Inflammatory macrophage (primary cell): ENCODE results near the gene PSAP.
"Not testable (repeated sequence)": the region's sequence is repeated elsewhere in the genome, so short reads cannot be mapped to it uniquely, and the experiment has no call there.

Experiments
- DNase-seq, 2 donors: peaks; one replicate each; pipeline ENCODE4 v3.0.0-alpha.2; 2020 to 2022
- total RNA-seq, 18 experiments: gene quantifications; one replicate each; lab custom pipeline; 2026; ENCODE audit warnings: mixed read lengths in 6 of 18, inconsistent platforms in 2 of 18; lab: John Stamatoyannopoulos, UW

PSAP gene
- total RNA-seq = 6,111 to 11,977 (median 8,309) reads per million in 18 experiments

DNA sequence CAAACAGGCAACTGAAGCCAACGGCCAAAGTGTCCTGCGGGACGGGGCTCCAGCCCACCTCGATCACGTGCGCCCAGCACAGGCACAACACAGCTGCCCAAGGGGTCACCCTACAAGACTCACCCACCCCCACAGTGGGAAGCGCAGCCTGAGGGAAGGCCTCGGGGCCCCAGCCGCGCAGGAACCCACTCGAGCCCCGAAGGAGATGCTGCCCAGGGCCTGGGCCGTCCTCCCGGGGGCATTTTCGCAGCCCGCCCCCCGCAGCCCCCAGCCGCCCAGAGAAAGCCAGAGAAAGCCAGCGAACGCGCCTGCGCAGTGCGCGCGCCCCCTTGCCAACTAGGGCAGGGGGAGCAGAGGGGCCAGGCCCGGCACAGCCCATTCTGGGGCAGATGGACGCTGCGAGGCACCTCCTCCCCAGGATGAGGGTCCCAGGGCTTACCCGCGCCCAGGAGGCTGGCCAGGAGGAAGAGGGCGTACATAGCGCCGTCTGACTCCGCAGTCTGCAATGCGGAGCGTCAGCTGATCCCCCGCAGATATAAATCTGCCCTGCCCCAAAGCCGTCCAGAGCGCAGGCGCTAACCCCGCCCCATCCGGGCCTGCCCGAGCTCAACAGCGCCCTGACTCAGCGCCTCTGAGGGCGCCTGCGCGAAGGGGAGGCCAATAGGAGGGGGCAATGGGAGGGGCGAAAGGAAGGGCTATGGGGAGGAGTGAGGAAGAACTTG lies at the start of gene PSAP:
Gene PSAP, minus strand, starts transcription at position 509 of the 722 bp plus-strand sequence. Its CDS starts 30 bp downstream, at position 479.
- DNase-seq = peak; percentile 99

DNA sequence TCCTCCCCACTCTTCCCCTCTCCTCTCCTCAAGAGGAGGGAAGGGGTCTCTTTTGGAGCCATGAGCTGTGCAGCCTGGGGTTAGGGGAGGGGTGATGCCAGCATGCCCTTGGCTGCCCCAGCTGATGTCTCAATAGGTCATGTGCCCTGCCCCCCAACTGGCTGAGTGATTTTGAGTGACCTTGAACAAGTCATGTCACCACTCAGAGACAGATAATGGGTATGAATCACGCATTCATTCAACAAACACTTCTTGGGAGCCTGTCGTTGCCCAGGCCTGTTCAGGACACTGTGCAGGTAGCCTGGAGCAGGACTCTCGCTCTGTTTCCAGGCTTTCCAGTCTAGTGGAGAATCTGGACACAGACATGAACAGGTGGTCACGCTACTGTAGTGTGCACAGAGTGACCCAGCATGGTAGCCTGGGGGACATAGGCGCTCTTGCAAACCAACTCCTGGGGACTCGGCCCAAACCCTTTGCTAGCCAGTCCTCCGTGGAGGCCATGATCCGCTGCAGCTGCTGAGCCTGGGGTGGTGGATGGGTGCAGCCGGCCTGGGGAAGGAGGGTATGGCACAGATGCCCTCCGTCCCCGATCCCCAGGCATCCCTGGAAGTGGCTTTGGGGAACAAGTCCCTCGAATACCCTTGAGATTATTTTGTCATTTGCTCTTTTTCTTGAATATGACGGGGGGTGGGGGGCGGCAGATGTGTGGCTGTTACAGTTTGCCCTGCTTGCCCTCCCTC lies 49.6 kb upstream of the PSAP start:
- no peak for DNase-seq

DNA sequence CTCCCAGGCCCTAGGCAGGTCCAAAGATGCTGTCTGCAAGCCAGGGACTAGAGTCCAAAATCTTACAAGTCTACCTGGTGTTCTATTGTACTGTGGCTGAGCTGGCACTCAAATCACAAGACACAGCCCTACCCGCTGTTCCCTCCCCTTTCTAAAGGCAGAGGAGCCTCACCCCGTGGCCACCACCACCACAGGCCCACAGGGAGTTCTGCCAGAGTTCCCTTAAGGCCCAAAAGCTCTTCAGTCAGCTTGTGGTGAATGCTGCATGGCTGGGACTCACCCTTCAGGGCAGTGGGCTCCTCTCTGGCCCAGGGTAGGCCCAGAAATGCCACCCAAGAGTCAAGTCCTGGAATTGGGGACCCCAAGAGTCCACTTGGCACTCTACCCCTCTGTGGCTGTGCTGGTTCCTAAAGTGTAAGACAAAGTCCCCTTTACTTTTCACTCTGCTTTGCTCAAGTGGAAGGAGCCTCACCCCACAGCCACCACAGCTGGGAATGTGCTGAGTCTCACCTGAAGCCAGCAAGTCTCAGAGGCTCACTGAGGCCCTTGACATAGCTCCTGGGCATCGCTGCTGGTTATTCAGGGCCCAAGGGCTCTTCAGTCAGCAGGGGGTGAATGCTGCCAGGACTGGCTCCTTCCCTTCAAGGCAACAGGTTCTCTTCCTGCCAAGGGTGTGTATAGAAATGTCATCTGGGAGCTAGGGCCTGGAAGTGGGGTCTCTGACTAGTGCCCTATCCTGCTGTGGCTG lies 48.8 kb upstream of the PSAP start:
- DNase-seq = no peak

DNA sequence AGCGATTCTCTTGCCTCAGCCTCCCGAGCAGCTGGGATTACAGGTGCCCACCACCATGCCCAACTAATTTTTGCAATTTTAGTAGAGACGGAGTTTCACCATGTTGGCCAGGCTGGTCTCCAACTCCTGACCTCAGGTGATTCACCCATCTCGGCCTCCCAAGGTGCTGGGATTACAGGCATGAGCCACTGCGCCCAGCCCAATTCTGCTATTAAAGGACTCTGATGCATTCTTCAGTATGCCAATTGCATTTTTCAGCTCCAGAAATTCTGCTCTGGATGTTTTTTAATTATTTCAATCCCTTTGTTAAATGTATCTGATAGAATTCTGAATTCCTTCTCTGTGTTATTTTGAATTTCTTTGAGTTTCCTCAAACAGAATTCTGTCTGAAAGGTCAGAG lies 47.3 kb upstream of the PSAP start:
- DNase-seq = not testable (repeated sequence)

DNA sequence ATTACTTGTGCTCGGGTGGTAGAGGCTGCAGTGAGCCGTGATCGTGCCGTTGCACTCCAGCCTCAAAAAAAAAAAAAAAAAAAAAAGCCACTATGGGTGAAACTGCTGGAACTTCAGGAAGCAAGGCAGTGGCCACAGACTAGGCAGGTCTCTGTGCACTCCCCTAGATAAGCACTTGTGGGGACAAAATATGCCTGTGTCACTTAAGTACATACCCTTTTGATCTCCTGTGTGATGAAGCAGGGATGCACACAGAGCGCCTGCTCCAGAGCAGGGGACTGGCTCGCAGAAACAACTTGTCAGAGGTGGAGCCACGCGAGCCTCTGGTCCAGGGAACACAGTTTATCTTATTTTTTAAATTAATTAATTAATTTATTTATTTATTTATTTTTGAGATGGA lies 42.9 kb upstream of the PSAP start:
- DNase-seq = no peak

DNA sequence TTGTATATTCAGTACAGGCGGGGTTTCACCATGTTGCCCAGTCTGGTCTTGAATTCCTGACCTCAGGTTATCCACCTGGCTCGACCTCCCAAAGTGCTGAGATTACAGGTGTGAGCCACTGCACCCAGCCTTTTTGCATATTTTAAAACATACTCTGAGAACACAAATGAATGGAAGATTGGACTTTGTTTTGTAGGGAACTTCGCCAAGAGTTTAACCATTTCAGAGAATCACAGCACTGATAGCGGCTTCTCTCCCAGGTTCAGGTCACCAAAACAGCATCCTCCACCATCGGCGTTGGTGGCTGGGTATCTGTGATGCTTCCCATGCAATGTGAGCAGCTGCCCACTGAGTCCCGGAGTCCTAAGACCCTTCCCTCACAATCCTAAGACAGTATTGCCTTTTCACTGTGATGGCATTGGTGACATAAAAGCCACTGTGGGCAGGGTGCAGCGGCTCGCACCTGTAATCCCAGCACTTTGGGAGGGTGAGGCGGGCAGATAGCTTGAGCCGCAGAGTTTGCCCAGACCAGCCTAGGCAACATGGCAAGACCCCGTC lies 42.3 kb upstream of the PSAP start:
- DNase-seq = no peak

DNA sequence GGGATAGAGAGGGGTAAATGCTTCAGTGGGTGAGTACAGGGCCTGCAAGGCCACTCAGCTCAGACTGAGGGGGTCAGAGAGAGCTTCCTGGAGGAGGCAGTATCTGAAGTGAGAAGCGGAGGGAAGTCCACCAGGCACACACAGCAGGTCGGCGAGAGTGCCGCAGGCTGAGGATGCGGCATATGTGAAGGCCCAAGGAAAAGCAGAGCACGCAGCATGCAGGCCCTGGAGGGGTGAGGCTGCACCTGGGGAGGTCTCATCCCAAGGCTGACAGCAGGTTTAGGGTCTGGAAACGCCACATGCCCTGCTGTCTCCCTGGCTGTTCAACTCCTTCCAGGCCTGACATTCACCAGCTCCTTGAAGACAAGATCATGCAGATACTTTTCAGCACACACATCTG lies 40.4 kb upstream of the PSAP start:
- no peak for DNase-seq

DNA sequence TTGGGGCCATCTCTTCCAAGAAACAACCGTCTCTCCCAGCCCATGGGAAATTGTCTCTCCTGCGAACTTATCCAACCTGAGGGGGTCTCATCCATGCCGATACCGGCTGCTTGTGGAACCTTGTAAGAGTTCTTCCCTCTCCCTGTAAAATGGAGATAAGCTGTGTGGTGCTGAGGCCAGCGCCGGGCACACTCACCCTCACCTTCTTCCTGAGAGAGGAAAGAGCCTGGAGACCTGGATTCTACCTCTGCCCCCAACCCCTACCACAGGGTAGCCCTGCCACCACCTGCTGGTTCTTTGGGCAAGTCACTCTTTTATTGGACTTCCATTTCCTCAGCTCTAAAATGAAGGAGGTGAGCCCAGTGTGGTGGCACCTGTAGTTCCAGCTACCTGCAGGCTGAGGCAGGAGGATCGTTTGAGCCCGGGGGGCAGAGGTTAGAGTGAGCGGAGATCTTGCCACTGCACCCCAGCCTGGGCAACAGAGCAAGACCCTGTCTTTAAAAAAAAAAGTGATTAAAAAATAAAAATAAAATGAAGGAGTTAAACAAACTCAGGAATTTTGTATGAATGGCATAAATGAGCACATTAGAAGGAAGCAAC lies 38.4 kb upstream of the PSAP start:
- DNase-seq = no peak

DNA sequence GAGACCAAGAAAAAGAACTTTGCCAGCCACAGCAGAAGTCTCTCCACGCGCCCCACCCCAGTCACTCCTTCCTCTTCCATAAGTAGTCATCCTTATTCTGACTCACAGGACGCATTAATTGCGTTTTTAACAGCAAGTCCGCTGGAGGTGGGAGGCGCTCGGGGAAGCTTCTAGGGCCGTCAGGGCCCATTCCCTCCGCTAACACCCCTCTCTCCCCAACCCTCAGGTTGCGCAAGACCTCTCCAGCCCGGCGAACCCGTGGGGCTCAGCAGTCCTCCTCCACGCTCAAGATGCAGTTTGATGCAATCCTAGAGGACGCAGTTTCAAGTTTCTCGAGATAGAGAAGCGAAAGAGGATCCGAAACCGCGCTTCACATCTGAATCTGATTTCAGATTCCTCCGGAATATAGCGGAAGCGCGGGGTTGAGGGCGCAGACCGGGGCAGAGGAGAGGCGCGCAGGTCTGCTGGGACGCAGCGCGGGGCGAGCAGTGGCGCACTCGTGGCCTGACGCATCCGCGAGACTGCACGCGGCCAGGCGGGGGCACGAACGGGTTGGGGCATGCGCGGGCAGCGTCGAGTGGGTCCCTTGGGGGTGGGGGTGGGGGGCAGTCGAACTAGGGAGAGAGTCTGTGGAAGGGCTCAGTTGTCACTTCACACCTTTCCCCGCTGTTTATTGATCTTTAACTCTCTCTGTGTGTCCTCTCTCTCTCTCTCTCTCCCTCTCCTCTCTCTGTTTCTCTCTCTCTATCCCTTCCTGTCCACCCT lies 37.8 kb upstream of the PSAP start:
- DNase-seq = peak; percentile 100

DNA sequence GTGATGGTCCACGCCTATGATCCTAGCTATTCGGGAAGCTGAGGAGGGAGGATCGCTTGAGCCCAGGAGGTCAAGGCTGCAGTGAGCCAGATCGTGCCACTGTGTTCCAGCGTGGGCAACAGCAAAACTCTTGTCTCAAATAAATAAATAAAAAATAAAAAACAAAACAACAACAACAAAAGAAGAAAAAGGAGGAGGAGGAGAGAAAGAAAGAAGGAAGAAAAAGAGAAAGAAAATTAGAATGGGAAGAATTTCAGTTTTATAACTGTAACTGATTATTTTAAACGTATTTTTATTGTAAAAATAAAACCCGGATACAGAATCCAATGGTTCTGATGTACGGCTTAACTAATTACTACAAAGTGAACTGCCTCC lies 37.2 kb upstream of the PSAP start:
- DNase-seq = no peak

DNA sequence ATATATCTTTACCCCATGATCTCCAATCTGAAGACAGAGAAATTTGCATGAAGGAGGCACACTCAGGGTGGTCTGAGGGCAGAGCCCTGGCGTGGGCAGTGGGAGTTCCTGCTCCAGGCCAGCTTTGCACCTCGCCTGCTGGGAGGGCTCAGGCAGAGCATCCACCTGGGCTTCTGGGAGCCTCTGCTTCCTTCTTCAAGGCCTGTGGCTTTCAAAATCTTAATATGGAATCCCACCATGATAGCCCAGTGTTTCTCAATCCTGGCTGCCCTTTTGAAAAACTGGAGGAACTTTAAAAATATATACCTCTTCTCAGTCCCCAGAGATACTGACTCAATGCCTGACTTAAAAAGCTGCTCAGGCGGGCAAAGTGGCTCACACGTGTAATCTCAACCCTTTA lies 36.7 kb upstream of the PSAP start:
- peak; percentile 63 to 84 for DNase-seq

DNA sequence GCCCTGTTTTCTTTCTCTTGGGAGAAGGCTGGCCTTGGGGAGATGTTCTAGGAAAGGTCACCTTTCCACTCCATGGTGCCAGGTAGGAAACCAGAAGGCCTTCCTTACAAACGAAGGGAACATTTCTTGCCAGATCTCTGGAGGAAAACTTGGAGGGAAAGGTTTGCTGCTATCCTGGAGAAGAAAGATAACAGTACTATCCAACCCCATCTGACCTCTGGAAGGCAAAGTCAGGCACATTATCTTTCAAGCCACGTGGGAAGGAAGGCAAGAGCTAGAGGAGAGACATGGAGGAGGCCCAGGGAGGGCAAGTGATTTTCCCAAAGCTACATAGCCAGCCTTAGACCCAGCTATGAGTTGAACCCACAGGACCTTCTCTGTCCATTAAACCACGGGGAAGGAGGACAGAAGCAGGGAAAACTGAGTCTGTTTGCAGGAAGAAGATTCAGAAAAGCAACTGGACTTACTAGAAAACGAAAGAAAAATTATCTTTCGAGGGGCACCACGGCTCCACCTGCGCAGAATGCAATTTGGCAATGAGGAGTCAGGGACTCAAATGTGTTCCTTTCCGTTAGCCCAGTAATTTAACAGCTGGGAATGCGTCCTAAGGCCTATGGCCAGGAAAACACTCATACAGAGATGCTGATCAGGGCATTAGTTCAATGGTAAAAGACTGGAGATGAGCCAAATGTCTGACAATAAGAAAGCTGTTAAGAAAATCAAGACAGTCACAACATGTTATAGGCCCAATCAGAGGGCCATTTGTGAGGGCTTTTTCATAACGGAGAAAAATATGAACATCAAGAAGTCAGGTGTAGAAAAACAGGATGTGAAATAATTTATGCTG lies 32.0 kb upstream of the PSAP start:
- no peak for DNase-seq

DNA sequence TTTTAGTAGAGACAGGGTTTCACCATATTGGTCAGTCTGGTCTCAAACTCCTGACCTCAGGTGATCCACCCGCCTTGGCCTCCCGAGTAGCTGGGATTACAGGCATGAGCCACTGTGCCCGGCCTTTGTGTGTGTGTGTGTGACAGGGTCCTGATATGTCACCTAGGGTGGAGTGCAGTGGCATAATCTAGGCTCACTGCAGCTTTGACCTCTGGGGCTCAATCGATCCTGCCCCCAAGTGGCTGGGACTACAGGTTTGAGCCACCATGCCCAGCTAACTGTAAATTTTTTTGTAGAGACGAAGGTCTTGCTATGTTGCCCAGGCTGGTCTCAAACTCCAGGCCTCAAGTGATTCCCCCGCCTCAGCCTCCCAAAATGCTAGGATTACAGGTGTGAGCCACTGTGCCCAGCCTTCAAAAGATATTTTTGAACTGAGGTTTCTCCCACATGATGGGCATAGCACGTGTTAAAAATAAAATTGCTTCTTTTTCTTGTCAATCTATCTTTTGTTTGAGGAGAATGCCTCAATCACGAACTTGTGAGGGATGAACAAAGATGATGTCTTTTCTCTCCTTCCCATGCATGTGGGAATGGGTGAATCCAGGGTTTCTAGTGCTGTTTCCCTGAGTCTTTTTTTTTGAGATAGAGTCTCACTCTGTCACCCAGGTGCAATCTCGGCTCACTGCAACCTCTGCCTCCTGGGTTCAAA lies 30.8 kb upstream of the PSAP start:
- no peak for DNase-seq

DNA sequence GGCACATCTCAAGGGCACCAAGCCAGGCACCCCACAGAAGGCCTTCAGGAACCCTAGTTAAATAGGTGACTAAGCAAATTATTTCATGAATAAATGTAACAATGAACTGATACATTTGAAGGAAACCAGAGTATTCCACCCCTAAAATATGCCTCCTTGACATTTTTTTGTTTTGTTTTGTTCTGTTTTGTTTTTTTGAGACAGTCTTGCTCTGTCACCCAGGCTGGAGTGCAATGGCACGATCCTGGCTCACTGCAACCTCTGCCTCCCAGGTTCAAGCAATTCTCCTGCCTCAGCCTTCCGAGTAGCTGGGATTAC lies 30.2 kb upstream of the PSAP start:
- not testable (repeated sequence) for DNase-seq

DNA sequence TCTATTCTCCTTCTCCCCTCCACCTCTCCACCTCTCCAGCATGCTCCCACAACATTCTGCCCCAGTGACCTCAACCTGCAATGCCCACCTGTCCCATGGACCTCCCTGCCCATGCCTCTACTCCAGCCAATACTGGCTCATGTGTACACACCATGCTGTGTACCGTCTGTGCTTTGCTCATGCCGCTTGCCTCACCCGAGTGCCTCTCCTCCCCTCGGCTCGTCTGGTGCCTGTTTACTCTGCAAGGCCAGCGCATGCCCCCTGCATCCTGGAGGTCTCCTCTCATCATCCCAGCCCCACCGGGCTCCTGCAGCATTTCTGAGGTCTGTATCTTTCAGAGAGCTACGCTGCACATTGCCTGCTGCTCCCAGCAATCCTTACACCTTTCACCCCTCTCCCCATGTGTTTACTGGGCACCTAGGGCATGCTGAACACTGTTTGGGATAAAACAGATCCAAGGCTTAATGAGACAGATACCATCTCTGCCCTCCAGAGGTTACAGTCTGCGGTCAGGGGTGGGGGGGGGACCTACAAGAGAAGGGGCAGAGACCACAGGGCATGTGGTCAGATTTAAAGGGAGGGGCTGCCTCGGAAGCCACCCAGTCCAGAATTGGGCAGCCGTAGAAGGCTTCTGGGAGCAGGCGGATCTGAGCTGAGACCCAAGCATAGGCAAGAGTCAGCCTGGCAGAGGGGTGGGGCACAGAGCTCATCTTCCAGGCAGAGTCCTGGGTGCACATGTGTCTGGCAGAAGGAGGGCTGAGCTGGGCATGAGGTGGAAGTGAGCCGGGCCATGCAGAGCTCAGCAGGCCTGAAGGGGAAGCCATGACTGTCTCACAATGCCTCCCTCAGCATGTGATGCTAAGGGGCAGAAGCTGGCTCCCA lies 29.6 kb upstream of the PSAP start:
- DNase-seq = peak; percentile 70 to 82

DNA sequence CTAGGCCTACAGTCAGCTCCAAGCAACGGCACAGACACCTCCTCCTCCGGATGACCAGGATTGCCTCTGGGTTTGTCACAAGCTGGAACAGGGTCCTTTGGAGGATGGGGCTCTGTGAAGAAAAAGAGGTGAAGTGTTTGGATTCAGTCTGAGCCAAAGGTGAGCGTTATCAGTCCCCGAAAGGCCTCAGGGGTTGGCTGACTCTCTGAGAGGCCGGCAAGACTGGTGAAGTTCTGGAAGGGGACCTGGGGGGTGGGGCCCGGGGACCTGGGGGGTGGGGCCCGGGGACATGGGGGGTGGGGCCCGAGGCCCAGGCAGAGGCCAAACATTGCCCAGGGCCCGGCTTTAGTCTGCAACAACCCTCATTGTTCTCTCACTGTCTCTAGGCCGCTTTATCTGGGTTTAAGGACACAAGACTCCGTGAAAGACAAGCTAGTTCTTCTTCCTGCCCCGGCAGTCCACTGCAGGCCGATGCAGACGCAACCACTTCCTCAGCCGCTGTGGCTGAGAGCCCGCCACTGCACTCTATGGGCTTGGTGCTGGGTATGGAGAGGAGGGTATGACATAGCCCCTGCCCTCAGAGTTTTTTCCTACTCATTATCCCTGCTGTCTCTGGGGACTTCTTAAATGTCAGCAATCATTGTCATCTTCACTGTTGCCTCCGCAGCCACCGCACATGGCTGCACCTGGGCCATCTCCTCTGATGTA lies 27.4 kb upstream of the PSAP start:
- peak; percentile 47 to 71 for DNase-seq

DNA sequence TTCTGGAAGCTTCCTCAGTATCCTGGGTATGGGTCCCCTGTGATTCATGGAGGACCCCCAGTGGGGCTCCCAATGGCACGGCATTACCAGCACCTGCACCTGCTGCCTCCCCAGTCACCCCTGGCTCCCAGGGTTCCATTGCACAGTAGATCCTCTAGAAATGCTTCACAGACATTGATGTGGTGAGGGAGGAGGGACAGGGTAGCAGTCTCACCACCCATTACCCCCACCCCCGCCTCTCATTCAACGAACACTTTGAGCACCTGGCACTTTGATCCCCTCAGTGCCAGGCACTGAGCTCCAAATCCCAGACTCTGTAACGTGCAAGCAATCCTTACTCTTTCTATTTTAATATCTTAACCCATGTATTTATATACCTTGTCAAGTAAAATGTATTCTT lies 26.8 kb upstream of the PSAP start:
- DNase-seq = no peak

DNA sequence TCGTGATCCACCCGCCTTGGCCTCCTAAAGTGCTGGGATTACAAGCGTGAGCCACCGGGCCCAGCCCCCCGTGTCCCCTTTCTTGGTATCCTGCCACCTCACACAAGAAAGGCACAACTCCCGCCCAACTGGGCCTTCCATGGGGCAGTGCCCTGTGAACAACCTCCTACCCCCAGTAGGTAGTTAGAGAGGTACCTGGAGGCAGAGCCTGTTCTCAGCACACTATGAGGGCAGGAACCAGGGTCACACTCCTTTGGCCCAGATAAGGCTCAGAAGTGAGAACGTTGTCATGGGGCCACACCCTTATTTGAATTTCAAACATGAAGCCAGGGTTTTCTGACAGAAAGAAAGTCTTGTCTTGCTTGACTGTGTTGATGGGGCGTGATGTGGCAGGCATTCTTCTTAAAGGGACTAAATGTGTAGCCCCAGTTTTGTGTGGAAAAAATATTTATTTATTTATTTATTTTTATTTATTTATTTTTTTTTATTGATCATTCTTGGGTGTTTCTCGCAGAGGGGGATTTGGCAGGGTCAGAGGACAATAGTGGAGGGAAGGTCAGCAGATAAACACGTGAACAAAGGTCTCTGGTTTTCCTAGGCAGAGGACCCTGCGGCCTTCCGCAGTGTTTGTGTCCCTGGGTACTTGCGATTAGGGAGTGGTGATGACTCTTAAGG lies 23.8 kb upstream of the PSAP start:
- DNase-seq = not testable (repeated sequence)
